Fibroblast of upper back skin (primary cell): Measurements from ENCODE around the gene CADM4.
"Not testable (repeated sequence)": the region's sequence is repeated elsewhere in the genome, so short reads cannot be mapped to it uniquely, and the experiment has no call there.

Experiments
- DNase-seq: peaks from one replicate; pipeline ENCODE4 v3.0.0-alpha.2; 2013

Gene CADM4, protein sequence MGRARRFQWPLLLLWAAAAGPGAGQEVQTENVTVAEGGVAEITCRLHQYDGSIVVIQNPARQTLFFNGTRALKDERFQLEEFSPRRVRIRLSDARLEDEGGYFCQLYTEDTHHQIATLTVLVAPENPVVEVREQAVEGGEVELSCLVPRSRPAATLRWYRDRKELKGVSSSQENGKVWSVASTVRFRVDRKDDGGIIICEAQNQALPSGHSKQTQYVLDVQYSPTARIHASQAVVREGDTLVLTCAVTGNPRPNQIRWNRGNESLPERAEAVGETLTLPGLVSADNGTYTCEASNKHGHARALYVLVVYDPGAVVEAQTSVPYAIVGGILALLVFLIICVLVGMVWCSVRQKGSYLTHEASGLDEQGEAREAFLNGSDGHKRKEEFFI

DNA sequence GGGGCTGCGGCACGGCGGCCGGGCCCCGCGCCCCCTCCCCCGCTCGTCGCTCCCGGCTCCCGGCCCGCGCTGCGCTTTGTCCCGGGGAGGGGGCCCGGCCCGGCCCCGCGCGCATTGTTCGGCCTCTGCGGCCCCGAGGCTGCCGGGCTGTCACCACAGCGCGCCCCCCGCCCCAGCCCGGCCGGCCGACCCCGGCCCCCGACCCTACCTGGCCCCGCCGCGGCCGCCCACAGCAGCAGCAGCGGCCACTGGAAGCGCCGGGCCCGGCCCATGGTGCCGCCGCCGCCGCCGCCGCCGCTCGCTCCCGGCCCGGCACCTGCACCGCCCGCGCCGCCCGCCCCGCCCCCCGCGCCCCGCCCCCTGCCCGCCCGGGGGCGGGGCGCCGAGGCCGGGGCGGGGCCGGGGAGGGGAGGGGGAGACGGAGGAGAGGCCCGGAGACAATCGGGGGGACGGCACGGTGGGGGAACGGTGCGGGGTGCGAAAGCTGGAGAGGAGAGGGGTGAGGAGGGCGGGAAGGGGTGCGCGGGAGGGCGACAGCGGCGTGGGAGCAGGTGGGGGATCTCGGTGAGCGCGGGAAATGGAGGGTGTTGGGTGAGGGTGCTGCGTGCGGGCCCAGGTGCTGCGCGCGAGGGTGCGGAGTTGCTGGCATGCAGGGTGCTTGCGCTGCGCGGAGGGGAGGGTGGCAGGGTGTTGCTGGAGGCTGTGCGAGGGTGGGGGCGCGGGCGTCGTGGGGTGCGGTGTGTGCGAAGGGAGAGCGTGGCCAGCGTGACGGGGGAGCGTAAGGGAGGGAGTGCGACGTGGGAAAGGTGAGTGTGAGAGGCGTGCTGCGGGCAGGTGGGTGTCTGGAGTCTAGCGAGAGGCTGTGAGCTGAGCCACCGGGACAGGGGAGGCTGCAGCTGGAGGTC lies at the start of gene CADM4:
Gene CADM4 (minus strand): TSS at position 332 of the 905 bp plus-strand sequence. CDS start 60 bp downstream, at position 272.
- no peak for DNase-seq

DNA sequence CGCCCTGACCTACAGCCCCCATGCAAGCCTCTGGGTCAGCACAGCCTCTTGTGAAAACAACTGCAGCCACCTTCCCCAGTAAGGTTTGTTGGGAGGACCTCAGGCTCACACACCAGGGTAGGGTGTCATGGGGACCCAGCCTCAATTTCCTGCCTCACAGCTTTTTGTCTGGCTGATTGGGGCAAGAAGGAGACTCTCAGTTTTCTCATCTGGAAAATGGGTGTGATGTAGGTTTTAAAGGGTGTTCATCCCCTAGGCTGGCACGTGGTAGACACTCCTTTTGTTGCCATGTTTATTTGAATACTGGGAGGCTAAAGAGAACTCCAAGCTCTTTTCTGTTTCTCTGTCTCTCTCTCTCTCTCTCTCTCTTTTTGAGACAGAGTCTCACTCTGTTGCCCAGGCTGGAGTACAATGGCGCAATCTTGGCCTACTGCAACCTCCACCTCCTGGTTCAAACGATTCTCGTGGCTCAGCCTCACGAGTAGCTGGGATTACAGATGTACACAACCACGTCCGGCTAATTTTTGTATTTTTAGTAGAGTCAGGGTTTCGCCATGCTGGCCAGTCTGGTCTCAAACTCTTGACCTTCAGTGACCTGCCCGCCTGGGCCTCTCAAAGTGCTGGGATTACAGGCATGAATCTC lies 48.5 kb upstream of the CADM4 start:
- no peak for DNase-seq

DNA sequence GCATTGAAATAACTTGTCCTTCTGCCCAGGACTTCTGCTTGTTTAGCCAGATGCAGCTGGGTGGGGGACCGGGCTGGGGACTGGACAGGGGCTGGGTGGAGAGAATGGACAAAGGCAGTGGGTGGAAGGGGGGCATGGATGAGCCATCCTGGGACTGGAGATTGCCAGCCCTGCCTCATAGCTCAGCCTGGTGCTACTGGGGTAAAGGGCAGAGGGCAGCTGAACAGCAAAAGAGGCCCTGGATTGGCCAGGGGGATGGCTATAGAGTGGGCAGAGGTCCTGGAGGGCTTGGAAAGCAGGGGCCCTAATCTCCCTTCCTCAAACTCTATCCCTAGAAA lies 48.0 kb upstream of the CADM4 start:
- DNase-seq = no peak

DNA sequence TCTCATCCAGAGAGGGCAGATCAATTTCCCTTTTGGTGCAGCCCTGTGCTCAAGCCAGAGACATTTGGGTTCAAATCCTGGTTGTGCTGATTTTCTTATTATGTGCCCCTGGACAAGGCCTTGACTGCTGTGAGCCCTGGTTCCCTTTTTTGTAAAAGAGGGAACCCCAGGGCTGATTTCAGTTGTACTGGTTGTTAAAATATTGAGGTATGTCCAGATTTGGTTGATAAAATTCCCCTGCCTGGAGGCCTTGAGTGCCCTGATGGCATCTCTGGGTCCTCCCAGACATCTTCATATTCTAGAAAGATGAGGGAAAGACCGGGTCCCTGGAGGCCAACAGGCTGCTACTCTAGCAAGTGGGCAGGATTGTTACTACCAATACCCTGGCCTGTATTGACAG lies 44.7 kb upstream of the CADM4 start:
- DNase-seq = no peak

DNA sequence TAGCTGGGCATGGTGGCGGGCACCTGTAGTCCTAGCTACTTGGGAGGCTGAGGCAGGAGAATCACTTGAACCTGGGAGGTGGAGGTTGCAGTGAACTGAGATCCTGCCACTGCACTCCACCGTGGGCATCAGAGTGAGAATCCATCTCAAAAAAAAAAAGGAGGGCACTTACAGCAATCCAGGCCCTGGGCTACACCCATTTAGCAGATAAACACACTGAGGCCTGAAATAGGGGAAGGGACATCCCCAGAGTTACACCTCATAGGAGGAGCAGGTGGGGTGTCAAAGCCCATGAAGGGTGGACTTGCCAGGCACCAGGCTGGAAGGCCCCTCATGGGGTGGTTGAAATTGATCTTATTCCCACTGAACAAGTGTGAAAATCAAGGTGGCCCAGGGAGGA lies 44.3 kb upstream of the CADM4 start:
- DNase-seq = no peak

DNA sequence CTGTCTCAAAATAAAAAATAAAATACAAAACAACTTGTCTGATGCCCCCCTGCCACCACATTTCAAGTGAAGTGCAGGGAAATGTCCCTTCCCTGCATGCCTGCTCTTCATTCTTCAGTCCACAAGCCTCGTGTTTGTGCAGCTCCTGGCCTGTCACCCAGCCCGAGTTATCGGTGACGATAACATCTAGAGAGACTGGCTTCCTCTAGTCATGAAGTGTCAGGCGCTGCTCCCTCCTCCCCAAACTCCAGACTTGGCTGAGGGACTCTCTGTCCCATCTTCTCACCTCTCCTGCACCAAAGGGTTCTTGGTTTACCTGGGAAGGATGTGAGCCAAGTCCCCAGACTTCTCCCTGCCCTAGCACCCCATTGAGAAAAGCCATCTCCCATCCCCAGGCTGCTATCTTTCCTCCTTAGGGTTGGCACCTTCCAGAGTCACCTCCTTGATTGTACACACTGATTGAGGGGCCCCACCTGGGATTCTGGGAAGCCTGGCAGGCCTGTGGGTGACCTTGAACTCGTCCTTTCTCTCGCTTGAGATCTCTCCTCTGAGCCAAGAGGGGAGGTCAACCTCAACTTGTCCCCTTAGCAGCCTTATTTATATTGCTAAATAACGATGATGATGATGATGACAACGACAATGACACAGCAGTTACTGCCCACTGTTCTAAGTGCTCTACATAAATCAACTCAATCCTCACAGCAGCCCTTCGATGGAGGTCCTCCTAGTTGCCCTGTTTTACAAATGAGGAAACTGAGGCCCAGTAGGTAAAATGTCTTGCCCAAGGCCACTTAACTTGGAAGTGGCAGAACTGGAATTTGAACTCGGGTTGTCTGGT lies 43.4 kb upstream of the CADM4 start:
- no peak for DNase-seq

DNA sequence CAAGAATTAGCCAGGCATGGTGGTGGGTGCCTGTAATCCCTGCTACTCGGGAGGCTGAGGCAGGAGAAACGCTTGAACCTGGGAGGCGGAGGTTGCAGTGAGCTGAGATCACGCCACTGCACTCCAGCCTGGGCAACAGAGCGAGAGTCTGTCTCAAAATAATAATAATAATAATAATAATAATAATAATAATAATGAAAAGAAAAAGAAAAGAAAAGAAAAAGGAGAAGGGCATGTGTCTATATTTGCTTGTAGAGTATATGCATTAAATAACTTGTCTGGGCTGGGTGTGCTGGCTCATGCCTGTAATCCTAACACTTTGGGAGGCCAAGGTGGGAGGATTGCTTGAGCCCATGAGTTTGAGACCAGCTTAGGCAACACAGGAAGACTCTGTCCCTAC lies 42.6 kb upstream of the CADM4 start:
- DNase-seq = not testable (repeated sequence)

DNA sequence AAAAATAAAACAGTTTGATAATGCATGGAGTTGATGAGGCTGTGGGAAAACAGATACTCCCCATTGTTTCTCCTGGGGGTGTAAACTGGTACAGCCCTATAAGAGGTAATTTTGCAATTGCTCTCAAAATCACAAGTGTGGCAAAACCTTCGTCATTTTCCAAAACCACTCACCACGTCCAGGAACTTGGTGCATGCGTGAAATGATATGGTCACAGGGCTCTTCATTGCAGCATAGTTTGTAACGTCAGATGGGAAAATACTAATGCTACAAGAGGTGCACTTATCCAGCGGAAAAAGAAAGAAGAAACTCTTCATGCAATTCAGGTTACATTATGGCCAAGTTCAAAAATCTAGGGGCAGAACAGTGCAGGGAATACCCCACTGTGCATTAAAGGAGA lies 42.2 kb upstream of the CADM4 start:
- no peak for DNase-seq

DNA sequence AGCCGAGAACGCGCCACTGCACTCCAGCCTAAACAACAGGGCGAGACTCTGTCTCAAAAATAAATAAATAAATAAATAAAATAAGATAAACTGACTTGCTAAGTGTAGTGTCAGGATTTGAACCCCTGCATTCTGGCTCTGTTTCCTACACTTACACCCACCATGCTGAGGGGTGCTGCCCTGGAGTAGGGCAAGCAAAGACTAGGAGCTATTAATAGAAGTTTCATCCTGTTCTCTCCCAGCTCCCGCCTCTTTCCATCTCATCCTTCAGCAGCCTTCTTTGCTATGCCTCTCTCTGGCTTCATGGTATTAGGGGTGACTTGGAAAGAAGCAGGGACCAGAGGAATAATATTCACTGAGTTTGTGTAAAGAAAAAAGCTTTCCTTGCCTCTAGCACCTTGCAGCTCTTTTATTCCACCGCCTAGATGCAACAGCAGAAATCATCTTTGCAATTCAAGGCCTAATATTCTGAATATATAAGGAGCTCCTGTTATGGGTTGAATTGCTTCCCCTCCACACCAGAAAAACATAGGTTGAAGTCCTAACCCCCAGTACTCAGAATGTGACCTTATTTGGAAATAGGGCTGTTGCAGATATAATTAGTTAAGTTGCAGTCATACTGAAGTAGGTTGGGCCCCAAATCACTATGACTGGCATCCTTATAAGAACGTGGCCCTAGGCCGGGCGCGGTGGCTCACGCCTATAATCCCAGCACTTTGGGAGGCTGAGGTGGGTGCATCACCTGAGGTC lies 39.0 kb upstream of the CADM4 start:
- peak; percentile 7 for DNase-seq

DNA sequence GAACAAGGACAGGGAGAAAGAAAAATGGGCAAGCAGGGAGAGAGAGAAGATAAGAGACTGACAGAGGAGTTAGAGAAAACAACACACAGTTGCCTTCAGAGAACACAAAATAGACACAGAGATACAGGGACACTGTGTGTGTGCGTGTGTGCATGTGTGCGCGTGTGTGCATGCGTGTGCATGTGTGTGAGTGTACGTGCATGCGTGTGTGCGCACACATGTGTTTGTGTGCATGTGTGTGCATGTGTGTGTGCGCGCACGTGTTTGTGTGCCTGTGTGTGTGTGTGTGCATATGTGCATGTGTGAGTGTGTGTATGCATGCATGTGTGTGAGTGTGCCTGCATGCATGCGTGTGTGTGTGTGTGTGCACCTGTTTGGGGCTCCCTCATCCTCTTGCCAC lies 36.3 kb upstream of the CADM4 start:
- no peak for DNase-seq

DNA sequence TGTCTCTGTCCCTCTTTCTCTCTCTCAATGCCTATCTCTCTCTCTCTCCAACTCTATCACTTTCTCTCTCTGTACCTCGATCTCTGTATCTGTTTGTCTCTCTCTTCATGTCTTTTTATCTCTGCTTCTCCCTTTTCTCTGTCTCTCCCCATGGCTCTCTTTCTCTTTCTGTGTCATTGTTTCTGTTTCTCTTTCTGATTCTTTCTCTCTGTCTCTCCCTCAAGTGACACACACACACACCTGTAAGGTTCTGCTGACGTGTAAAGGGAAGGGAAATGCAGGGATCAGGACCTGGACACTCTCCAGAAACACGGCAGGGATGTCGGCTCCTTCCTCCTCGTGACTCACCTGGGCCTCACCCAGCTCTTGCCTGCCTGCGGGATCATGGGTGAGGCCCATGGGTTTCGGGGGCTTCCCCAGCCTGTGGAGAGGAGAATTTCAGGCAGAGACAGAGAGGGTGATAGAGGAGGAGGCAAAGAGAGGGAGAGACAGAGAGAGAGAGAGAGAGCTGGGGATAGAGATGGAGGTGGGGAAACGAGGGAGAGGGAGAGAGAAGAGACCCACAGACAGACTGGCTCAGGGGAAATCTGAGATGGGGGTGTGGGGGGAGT lies 35.7 kb upstream of the CADM4 start:
- peak; percentile 50 for DNase-seq

DNA sequence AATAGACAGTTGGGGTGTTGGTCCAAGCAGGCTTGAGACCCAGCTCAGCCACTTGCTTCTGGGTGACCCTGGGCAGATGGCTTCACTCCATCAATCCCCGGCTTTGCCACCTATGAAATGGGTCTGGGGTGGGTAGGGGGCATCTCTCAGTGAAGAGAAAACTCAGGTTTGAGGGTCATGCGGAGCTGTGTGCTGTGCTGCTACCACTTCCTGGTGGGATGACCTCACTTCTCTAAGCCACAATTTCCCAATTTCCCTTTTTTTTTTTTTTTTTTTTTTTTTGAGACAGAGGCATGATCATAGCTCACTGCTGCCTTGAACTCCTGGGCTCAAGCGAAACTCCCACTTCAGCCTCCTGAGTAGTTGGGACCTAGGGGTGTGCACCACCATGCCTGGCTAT lies 34.9 kb upstream of the CADM4 start:
- DNase-seq = peak; percentile 33

DNA sequence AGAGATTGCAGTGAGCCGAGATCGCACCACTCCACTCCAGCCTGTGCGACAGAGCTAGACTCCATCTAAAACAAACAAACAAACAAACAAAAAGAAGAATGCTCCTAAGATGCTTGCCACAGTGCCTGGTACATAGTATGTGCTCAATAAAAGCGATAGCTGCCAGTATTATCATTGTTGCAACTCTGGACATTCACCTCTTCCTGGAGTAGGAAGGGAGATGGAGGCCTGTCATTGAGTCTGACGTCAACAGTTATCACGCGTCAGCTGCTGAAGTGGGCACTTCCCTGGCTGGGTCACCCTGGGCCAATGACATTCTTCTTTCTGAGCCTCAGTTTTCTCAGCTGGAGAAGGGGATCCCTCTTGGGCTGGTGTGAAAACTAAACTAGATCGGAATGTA lies 34.5 kb upstream of the CADM4 start:
- DNase-seq = no peak

DNA sequence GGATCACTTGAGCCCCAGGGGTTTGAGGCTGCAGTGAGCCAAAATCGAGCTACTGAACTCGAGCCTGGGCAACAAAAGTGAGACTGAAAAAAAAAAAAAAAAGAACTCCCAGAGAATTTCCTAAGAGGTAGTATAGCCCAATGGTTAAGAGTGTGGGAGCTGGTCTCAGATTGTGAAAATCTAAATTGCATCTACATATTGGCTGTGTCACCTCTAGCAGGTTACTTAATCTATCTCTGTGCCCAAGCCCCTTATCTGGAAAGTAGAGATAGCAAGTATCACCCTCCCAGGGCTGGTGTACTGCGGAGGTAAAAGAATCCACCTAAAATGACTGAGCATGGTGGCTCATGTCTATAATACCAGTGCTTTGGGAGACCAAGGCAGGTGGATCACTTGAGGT lies 34.0 kb upstream of the CADM4 start:
- DNase-seq = no peak

DNA sequence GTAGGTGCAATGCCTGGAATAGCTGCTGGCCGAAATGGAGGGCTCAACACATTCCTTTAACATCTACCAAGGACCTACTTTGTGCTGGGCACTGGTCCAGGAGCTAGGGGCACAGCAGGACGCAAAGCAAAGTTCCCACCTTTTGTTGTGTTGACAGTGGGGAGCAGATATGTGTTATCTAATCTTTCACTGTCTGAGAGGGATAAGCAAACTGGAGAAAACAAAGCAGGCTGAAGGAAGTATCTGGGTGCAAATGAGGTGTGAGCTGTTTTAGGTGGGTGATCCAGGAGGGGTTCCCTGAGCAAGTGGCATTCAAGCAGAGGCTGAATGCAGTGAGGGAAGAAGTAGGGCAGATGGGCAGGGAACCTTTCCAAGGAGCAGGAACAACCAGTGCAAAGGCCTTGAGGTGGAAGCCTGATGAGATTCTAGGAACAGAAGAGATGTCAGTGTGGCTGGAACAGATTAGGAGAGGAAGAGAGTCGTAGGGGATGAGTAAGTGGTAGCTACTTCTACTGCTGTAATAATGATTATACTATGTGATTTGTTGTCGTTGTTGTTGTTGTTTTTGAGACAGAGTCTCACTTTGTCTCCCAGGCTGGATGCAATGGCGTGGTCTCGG lies 32.5 kb upstream of the CADM4 start:
- no peak for DNase-seq

DNA sequence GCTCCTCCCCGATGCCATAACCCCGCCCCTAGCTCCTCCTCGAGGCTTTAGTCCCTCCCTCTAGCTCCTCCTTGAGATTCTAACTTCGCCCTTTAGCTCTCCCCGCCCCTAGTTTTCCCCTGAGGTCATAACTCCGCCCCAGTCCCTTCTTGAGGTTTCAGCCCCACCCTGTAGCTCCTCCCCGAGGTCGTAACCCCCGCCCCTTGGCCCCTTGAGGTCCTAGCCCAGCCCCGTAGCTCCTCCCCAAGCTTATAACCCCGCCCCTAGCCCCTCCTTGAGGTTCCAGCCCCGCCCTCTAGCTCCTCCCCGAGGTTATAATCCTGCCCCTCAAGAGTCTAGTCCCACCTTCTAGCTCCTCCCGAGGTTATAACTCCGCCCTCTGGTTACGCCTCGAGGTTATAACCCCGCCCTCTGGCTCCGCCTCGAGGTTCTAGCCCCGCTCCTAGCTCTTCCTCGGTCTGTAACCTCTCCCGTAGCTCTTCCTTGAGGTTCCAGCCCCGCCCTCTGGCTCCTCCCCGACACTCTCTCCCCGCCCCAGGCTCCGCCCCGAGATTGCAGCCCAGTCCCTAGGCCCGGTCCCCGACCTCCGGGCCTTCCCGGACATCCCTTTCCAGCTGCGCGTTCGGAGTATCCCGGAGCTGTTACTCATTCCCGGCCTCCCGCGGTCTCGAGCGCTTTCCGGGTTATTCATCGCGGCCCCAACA lies 28.9 kb upstream of the CADM4 start:
- peak; percentile 100 for DNase-seq

DNA sequence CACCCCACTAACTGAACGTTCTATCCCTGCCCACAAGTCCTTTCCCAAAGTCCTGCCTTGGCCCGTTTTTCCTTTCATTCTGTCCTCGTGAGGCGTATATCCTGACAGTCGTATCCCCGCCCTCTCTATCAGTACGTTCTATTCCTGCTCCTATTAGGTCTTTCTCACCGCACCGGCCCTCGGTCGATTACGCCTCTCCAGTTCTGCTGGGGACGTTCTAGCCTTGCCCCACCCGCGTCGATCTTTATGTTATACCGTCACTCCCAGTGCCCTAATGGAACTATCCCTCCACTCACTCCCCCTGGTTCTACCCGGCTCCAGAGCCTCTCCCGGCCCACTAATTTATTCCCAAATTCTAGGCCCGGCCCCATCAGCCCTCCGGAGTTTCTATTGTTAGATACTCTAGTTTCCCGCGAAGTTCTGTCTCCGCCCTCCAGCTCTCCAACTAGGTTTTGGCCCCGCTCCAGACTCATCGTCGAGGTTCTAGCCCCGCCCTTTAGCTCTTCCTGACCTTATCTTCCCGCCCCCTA lies 28.3 kb upstream of the CADM4 start:
- DNase-seq = no peak

DNA sequence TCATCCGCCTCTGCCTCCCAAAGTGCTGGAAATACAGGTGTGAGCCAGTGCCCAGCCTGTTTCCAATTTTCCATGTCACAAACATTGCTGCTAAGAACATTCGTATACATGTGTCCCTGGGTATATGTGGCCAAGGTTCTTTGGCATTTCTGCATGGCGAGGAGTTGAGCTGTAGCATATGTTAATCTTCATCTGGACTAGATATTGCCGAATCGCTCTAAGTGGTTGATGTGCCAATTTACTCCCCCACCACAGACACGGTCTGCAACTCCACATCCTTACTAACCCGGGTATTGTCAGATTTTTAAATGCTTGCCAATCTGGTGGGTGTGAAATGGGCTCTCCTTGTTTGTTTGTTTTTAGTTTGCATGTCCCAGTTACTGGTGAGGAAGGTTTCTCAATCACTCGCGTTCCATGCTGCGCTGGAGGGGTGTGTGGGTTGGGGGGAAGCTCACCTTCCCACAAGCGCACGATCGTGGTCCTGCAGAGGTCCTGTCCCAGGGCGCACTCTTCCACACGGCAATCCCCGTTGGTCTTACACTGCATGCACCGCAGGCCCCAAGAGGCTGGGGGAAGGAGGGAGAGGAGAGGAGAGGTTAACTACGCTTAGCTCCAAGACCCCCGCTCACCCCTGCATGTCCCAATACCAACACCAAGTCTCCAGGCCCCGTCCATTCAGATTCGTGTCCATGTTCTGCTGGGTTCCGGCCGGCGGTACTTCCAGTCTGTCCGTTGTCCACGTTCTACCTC lies 27.7 kb upstream of the CADM4 start:
- no peak for DNase-seq

DNA sequence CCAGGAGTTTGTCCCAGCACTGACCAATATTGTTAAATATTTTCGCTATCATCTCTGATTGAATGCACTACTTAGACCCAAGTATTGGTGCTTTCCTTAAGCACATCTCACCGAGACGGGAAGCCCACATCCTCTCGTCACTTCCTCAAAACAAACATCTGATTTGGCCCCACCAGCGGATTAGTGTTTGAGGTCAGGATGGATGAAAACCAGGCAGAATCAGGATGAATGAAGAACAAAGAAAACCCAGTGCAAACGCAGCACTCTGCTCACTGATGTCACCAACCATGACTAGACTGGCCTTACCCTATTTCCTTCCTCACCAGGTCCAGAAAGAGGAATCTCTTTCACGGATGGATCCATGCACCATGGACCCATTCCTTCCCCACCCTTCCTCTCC lies 24.4 kb upstream of the CADM4 start:
- no peak for DNase-seq
